NK-92 (cell line): Measurements from ENCODE around the gene TCN2.
"Not testable (repeated sequence)": the region's sequence is repeated elsewhere in the genome, so short reads cannot be mapped to it uniquely, and the experiment has no call there.

Experiments
- DNase-seq: peaks from one replicate; lab custom pipeline; 2025; ENCODE audit not compliant: unreplicated experiment; lab: John Stamatoyannopoulos, UW

The TCN2 gene

DNA sequence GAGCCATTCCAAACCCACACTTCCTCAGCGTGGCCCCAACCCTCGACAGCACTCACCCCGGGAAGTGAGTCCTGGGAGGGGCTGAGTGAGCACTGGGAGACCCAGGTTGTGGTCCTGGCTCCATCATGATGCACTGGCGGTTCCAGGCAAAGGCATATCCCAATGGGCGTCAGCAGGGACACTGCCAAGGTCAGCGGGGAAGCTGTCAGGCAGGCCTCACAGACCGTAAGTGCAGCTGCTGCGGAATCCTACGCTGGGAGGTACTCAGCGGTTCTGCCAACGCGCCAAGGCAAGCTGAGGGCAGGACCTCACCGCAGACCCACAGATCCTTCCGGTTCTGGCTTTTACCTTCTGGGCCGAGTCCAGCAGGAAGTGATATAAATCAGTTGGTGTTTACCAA lies 31.1 kb upstream of the TCN2 start:
- DNase-seq = no peak

DNA sequence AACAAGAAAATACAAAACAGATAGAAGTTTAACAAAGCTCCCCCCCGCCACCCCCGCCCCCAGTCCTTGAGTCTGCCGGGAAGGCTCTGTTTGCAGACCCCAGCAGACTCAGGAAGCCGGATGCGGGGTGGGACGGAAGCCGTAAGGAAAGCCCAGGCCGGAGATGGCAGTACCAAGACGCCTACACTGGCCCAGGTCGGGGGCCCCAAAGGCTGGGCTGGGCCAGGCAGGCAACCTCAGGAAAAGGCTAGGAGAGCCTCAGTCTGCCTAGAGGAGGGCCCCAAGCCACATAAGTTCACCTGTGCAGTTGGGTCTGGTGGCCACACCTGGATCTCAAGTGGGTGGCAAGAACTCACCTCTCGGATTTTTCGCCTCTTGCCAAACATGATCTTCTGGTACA lies 28.5 kb upstream of the TCN2 start:
- no peak for DNase-seq

DNA sequence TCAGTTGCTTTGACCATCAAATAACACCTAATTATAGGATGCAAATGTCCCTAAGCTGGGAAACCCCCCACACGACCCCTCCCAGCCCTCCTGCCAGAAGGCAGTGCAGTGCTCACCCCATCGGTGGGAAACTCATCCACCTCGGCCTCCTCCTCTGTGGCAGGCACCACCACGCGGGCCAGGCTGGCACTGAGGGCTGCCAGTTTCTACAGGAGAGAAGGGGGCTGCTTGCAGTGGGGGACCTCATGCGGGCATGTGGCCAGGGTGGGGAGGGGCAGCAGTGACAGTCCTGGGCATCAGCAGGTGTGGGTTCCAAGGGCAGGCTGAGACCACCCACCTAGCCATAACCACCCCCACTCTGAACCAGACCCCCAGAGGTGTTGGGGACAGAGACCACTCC lies 26.1 kb upstream of the TCN2 start:
- DNase-seq = no peak

DNA sequence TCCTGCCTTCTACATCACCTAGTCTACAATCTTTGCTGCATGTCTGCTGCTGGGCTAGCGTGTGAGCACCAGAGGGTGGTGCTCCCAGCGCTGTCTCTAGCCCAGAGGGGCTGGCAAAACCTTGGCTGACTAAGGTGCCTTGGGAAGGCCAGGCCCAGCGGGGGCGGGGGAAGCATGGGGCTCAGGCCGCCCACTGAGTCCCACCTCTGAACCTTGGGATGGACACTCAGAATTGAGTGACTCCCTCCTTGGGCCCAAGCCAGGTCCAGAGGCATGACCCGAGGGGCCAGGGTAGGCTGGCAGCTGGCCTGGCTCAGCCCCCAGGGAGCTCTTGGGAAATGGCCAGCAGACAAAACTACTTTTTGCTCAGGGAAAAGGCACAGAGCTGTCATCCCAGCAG lies 24.9 kb upstream of the TCN2 start:
- no peak for DNase-seq

DNA sequence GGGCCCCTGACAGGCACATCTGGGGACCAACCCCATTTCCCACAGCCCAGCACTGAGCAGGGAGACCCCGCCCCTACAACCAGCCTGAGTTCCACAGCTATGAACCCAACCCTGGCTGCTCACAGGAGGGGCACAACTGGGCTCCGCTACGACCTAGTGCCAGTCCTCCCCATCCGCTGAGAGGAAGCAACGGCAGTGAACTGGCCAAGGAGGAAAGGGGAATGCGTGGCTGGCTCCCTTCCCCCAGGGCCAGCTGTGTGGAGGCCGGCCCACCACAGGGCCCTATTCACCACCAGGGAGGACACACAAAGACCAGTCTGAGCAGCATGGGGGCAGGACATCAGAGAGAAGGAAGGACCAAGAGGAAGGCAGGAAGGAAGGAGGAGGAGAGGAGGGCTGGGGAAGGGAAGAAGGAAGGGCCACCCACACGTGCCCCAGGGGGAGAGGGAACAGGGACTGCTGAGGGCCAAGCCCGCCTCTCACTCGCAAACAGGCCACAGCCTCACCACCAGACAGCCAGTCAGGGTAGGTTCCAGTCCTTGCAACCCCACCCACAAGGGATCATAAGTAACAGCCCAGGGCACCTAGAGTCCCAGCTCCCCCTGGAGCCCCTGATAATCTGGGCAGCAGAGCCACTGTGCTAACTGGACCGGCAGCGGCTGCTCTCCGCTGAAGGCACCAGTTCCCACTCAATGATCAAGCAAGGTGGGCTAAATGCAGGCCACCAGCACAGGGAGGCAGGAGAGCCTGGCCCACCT lies 24.0 kb upstream of the TCN2 start:
- no peak for DNase-seq

DNA sequence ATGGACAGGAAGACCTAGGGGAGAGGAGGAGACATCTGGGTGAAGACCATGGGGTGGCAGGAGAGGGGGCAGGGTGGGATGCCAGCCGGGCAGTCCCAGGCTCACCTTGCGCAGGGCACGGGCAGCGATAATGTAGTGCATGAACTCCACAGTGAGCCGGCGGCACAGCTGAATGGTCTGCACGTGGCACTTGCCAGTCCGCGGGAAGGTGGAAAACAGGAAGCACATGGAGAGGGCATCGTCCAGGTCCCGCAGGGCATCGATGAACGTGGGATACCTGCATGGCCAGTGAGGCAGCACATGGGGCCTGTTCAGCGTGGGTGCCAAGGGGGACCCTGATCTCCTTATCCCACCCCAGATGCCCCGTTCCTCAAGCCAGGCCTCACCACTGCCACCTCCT lies 22.5 kb upstream of the TCN2 start:
- DNase-seq = no peak

DNA sequence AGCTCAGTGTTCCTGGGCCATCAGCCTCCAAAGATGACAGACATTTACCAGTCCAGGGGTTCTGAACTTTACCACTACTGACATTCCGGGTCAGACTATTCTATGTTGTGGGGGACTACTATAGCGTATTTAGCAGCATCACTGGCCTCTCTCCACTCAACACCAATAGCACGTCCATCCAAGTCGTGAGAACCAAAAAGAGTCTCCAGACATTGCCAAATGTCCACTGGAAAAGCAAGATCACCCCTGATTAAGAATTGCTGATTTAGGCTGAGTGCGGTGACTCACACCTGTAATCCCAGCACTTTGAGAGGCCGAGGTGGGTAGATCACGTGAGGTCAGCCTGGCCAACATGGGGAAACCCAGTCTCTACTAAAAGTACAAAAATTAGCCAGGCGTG lies 20.6 kb upstream of the TCN2 start:
- DNase-seq = no peak

DNA sequence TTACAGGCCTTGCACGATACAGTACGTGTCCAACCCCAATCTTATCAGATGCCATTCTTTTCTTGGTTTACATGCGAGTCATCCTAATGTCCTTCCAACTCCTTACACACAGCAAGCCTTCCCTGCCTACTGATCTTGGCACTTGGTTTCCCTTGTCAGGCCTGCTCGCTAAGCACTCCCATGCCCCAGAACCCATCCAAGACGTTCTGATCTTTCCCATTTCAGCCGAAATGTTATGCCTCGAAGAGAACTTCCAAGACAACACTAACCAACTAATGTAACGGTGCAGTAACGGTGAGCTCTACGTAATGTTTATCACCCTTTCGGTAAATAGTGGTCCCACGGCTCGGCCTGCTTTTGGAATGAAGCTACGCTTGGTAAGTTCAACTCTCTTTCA lies 15.8 kb upstream of the TCN2 start:
- no peak for DNase-seq

DNA sequence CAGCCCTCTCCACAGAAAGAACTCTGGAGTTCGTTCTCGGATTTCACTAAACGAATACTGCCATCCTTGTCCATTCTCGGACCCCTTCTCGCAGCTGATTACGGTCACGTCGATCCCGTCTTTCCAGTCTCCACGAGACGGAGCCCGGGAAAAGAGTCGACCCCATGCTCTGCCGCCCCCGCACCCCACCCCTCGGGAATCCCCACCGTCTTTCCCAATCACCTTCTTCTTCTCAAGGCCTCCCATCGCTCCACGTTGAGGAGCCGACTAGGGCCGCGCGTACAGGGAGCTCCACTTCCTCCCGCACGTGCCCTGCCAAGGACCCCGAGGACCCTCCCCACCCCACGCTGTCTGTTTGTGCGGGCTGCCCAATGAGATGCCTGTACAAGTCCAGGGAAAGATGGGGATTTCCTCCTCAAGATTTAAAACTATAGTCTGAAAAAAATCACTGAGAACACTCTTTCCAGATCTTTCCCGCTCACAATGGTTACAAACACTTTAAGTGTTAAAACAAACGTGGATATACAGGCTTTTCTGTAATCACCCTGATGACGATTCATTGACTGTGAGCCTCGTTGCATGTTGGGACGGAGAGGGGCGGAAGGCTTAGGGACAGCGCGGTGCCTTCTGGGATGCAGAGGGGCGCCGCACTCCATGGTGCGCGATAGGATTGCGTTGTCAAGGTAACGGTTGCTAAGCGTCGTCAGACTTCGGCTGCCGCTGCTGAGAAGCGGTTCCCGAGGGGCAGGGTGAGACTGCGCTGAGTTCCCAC lies 15.2 kb upstream of the TCN2 start, which contains the start of gene PES1:
Gene PES1, minus strand, starts transcription at position 323 of the 772 bp plus-strand sequence. Its CDS starts 77 bp downstream, at position 246.
- DNase-seq = peak; percentile 66

DNA sequence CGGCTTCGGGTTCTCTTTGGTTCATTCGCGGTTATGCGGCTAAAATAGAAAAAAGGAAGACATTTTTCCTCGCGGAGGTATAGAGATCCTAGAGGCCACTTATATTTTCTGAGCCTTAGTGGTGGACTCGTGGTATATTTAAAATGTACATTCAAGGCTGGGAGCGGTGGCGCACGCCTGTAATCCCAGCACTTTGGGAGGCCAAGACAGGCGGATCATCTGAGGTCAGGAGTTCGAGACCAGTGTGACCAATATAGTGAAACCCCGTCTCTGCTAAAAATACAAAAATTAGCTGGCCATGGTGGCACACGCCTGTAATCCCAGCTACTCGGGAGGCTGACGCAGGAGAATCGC lies 14.6 kb upstream of the TCN2 start:
- DNase-seq = not testable (repeated sequence)

DNA sequence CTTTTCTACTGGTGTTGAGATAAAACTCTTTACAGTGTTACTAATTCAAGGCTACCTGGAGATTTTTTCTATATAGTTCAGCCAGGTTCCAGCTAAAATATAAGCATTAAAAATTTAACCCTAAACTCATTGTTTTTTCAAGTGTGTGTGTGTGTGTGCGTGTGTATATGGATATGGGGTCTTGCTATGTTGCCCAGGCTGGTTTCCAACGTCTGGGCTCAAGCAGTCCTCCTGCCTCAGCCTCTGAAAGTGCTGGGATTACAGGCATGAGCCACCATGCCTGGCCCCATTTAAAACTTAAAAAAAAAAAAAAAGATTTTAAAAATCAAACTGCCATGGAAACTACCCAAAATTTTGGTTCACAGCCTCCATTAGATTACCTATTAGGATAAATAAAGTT lies 10.8 kb upstream of the TCN2 start:
- no peak for DNase-seq

DNA sequence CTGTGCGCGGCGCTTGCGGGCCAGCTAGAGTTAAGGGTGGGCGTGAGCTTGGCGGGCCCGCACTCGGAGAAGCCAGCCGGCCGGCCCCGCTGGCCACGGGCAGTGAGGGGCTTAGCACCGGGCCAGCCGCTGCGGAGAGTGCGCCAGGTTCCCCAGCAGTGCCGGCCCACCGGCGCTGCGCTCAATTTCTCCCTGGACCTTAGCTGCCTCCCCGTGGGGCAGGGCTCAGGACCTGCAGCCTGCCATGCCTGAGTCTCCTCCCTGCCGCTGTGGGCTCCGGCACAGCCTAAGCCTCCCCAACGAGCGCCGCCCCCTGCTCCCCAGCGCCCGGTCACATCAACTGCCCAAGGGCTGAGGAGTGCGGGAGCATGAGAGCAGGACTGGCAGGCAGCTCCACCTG lies 10.1 kb upstream of the TCN2 start:
- DNase-seq = no peak

DNA sequence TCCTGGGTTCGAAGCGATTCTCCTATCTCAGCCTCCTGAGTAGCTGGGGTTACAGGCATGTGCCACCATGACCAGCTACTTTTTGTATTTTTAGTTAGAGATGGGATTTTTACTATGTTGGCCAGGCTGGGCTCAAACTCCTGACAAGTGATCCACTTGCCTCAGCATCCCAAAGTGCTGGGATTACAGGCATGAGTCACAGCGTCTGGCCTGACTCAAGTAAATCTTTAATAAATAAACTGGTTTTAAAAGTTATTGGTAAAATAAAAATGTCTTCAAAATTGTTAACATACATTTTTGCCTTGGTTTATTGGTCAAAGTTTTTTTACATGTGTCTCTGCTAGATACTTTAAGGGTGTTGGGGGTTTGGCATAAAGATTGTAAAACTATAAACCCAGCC lies 8.0 kb upstream of the TCN2 start:
- no peak for DNase-seq

DNA sequence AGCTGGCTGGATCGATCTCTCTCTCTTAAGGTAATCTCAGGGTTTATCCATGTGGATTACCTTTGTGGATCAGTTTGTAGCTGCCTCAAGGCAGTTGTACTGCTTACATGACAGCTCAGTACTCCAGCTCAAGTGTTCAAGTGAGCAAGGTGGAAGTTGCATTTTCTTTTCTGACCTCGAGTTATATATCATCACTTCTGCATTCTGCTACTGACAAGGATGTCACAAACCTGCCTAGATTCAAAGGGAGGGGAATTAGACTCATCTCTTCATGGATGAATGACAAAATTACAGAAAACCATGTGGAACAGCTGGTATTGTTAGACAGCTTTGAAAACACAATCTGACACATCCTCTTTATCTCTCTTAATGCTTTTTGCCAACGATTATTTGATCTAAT lies 6.1 kb upstream of the TCN2 start:
- no peak for DNase-seq

DNA sequence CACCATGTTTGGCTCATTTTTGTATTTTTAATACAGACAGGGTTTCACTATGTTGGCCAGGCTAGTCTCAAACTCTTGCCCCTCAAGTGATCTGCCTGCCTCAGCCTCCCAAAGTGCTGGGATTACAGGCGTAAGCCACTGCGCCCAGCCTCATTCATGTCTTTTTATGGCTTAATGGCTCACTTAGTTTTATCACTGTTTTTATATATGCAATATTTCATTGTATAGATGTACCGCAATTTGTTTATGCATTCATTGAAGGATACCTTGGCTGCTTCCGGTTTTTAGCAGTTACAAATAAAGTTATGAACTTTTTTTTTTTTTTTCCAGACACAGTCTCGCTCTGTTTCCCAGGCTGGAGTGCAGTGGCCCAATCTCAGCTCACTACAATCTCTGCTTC lies 5.5 kb upstream of the TCN2 start:
- DNase-seq = no peak

DNA sequence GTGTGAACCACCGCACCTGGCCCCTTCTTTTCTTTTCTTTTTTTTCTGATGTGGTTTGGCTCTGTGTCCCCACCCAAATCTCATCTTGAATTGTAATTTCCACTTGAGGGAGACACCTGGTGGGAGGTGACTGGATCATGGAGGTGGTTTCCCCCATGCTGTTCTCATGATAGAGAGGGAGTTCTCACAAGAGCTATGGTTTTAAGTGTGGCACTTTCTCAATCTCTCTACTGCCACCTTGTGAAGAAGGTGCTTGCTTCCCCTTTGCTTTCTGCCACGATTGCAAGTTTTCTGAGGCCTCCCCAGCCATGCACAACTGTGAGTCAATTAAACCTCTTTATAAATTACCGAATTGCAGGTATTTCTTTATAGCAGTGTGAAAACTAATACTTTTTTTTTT lies 4.9 kb upstream of the TCN2 start:
- no peak for DNase-seq

DNA sequence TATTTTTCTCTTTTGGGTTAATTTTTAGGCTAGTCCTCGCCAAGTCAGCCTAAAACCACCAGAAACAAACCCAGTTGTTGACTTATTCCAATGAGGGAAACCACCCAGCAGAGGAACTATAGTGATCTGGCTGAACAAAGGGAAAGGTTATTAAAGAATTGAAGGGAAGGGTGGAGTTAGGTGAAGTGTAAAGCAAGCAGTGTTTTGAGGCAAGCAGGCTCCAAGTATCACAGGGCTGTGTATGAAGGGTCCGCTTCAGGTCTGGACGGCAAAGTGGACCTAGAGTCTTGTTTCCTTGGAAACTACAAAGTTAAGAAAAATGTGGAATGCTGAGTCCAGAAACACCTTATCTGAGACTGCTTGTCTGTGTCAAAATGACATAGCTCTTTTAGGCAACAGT lies 3.2 kb upstream of the TCN2 start:
- no peak for DNase-seq

DNA sequence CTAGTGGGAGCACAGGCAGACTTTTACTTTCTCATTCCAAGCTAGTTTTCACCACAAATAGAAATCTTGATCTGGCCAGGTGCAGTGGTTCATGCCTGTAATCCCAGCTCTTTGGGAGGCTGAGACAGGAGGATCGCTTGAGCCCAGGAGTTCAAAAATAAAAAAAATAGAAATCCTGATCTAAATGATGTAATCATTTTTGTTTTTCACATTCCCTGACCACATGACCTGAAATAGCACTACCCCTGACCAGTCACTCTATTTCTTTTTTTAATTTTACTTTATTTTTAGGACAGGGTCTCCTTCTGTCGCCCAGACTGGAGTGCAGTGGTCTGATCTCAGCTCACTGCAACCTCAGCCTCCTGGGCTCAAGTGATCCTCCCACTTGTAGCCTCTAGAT lies 2.3 kb upstream of the TCN2 start:
- DNase-seq = no peak

DNA sequence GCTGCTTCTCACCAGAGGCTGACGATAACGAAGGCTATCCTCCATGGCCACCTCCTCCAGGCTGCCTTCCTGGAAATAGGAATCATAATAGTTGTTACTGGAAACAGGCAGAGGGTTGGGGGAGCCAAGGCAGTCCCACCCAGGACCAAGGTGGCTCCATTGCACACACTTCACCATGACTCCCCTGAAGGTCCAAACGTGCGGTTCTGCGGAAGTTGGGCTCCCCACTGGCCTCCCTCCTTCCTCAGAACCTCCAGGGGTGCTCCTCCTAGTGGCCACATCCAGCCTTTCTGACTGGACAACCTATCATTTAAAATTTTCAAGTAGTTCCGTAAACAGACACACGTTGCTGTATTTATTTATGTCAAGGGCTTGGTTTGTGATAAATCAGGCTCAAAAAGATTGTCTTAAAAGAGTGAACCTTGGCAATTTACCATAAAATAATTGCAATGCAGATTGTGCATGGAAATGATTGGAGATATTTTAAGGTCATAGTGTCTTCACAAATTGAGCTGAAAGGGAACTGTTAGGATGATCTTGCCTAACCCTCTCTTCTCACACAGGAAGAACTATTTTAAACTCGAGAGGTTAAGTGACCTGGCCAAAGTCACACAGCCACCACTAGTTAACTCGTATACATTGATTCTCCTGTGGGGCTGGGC lies 1.4 kb upstream of the TCN2 start:
- DNase-seq = no peak

DNA sequence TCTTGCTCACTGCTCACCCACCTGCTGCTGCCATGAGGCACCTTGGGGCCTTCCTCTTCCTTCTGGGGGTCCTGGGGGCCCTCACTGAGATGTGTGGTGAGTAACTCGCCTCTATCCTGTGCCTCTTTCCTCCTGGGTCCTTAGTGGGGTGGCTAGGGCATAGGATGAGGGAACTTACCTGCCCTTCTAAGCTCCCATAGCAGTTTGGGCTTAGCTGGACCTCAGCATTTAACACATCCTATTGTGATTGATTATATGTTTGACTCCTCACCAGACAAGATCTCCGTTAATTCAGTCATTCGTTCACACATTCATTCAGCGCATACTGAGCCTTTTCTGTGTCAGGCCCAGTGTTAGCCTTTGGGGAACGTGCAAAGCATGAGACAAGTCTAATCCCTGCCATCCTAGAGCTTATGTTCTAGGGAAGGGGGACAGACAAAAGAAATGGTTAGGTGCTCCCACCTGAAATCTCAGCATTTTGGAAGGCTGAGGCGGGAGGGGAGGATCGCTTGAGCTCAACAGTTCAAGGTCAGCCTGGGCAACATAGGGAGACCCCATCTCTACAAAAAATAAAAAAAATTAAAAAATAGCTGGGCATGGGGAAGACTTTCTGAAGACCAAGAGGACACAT lies 441 bp downstream of the TCN2 start:
- no peak for DNase-seq

DNA sequence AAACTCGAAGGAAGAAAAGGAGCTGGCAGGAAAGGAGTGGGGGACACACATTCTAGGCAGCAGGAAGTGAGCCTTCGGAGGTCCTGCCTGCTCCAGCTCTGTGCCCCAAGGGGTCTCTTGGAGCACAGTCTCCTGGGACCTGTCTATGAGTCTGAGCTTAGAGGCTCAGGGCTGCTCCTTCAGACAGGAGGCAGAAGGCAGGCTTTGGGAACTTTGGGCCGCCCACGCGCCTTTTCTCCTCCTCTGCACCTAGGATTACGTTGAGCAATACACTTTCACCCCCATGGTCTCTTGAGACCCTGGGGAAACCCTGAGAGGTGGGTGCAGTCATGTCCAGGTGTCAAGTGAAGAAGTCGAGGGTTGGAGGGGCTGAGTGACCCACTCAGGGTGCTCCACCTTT lies 965 bp downstream of the TCN2 start:
- no peak for DNase-seq
